HCT116 (cell line): ENCODE results near the gene C2orf80.

Experiments
- CEBPB ChIP-seq: IDR thresholded peaks from 2 replicates; pipeline ENCODE4 v1.6.1; 2012; ENCODE audit warnings: low read depth
- CTCF ChIP-seq, 3 experiments: fragments of 200-600 bp in 1 of 3; sonication (generic) in 1 of 3; IDR thresholded peaks in 2 of 3; conservative IDR thresholded peaks in 1 of 3; 2 replicates each; pipeline ENCODE4 v1.5.1; 2012 to 2017; ENCODE audit warnings: low read depth in 2 of 3, low read length in 2 of 3, antibody characterized with exemption in 1 of 3, borderline replicate concordance in 1 of 3, control low read depth in 1 of 3, mild to moderate bottlenecking in 1 of 3, mixed read lengths in 1 of 3, mixed run types in 1 of 3, moderate library complexity in 1 of 3; ENCODE audit not compliant: insufficient read depth in 1 of 3
- POLR2A ChIP-seq: IDR thresholded peaks from 2 replicates; pipeline ENCODE4 v1.7.0; 2011; ENCODE audit warnings: borderline replicate concordance; ENCODE audit not compliant: insufficient read depth, insufficient read length; ENCODE audit errors: extremely low read depth
- REST ChIP-seq: IDR thresholded peaks from 2 replicates; pipeline ENCODE4 v1.6.1; 2012; ENCODE audit warnings: low read depth

- TF ChIP-seq REST, result no peak
- TF ChIP-seq CTCF (IDR thresholded peaks at IDR 0.05 in 2 of 3, conservative IDR thresholded peaks at IDR 0.05 in 1 of 3; ENCODE audit: borderline replicate concordance in 1 of 3, insufficient read depth in 1 of 3, low read depth in 2 of 3, low read length in 2 of 3), result no peak
- no peak for TF ChIP-seq POLR2A
- TF ChIP-seq CEBPB, result no peak
These were observed 14.0 kb downstream of the C2orf80 start for GRCh38 chr2:208175840-208176153.
